Stimulated activated CD4-positive, alpha-beta T cell treated with anti-CD3 and anti-CD28 coated beads, Interleukin-4, amount 100 ng/mL, for 1 hour (primary cell): ENCODE measurements around the gene CMIP.

ENCODE experiments used
- DNase-seq: peaks from one replicate; pipeline ENCODE4 v3.0.0-alpha.2; 2020

Gene CMIP

GRCh38 chr16:81592353-81592866 is 147.8 kb downstream of the CMIP start:
- no peak for DNase-seq

- DNase-seq, result no peak
These were observed 148.9 kb downstream of the CMIP start for GRCh38 chr16:81593481-81593880.

GRCh38 chr16:81595629-81596292 is 151.2 kb downstream of the CMIP start:
- DNase-seq, result no peak

- no peak for DNase-seq
These were observed 152.6 kb downstream of the CMIP start for GRCh38 chr16:81597079-81597658.

GRCh38 chr16:81598083-81598482 is 153.5 kb downstream of the CMIP start:
- DNase-seq, result no peak

- no peak for DNase-seq
These were observed 154.6 kb downstream of the CMIP start for GRCh38 chr16:81599034-81599744.

- no peak for DNase-seq
These were observed 155.7 kb downstream of the CMIP start for GRCh38 chr16:81600275-81600674.

GRCh38 chr16:81601008-81601428 is 156.4 kb downstream of the CMIP start:
- no peak for DNase-seq

GRCh38 chr16:81601601-81602255 is 157.1 kb downstream of the CMIP start:
- no peak for DNase-seq

- DNase-seq, result no peak
These were observed 157.7 kb downstream of the CMIP start for GRCh38 chr16:81602256-81602776.

GRCh38 chr16:81602792-81603191 is 158.2 kb downstream of the CMIP start:
- no peak for DNase-seq

GRCh38 chr16:81604960-81605383 is 160.4 kb downstream of the CMIP start:
- DNase-seq, result no peak

- DNase-seq, result no peak
These were observed 161.4 kb downstream of the CMIP start for GRCh38 chr16:81606039-81606438.

- DNase-seq, result no peak
These were observed 162.4 kb downstream of the CMIP start for GRCh38 chr16:81607006-81607405.

- no peak for DNase-seq
These were observed 163.4 kb downstream of the CMIP start for GRCh38 chr16:81607805-81608522.

GRCh38 chr16:81608523-81609209 is 164.1 kb downstream of the CMIP start:
- no peak for DNase-seq

GRCh38 chr16:81609323-81609892 is 164.8 kb downstream of the CMIP start:
- DNase-seq, result no peak

GRCh38 chr16:81610144-81610842 is 165.7 kb downstream of the CMIP start:
- no peak for DNase-seq

- no peak for DNase-seq
These were observed 166.3 kb downstream of the CMIP start for GRCh38 chr16:81610936-81611335.

- DNase-seq, result no peak
These were observed 167.1 kb downstream of the CMIP start for GRCh38 chr16:81611721-81612120.
